IPS-11a (cell line): ENCODE measurements around the gene CHRNA9.
"Not testable (repeated sequence)": the region's sequence is repeated elsewhere in the genome, so short reads cannot be mapped to it uniquely, and the experiment has no call there.

Source experiments
- H3K4me3 ChIP-seq: one replicate; pipeline ENCODE4 v1.5.1; 2013; ENCODE audit warnings: low read depth, low read length, control low read depth

CHRNA9 gene

GRCh38 chr4:40378619-40379018, 43.5 kb downstream of the CHRNA9 start:
- no peak overlapping the region for H3K4me3 ChIP-seq

- H3K4me3 ChIP-seq: no peak overlapping the region
These were observed 44.1 kb downstream of the CHRNA9 start for GRCh38 chr4:40379248-40379647.

- no peak overlapping the region for H3K4me3 ChIP-seq
These were observed 45.5 kb downstream of the CHRNA9 start for GRCh38 chr4:40380647-40381046.

- no peak overlapping the region for H3K4me3 ChIP-seq
These were observed 53.1 kb downstream of the CHRNA9 start for GRCh38 chr4:40388239-40388638.

GRCh38 chr4:40389986-40390385, 54.9 kb downstream of the CHRNA9 start:
- no peak overlapping the region for H3K4me3 ChIP-seq

GRCh38 chr4:40392241-40392640, 57.1 kb downstream of the CHRNA9 start:
- not testable (repeated sequence) for H3K4me3 ChIP-seq

GRCh38 chr4:40394236-40394635, 59.1 kb downstream of the CHRNA9 start:
- H3K4me3 ChIP-seq: no peak overlapping the region

GRCh38 chr4:40395166-40395900, 60.2 kb downstream of the CHRNA9 start:
- H3K4me3 ChIP-seq: no peak overlapping the region

- H3K4me3 ChIP-seq: no peak overlapping the region
These were observed 61.0 kb downstream of the CHRNA9 start for GRCh38 chr4:40395908-40396793.

- H3K4me3 ChIP-seq: no peak overlapping the region
These were observed 64.4 kb downstream of the CHRNA9 start for GRCh38 chr4:40399578-40399977.

GRCh38 chr4:40401096-40401495, 66.0 kb downstream of the CHRNA9 start:
- H3K4me3 ChIP-seq: no peak overlapping the region

GRCh38 chr4:40401631-40402030, 66.5 kb downstream of the CHRNA9 start:
- no peak overlapping the region for H3K4me3 ChIP-seq

GRCh38 chr4:40402556-40402955, 67.4 kb downstream of the CHRNA9 start:
- no peak overlapping the region for H3K4me3 ChIP-seq

- no peak overlapping the region for H3K4me3 ChIP-seq
These were observed 67.9 kb downstream of the CHRNA9 start for GRCh38 chr4:40403081-40403480.
